ENCODE measurements around the gene APC2. TPM values are rescaled to one million over a fixed set of nuclear protein-coding genes. Genes with fewer than 3 reads are reported as not detected.

Gene APC2
- total RNA-seq, 1 donor from 2014 or later: 1.0 TPM

- Histone ChIP-seq H3K4me3 (ENCODE audit: low read length in 3 of 3) (no peak overlapping the region), H3K4me1 (ENCODE audit: control insufficient read depth in 3 of 3, insufficient read depth in 3 of 3, low read length in 3 of 3) (peaks cover 0 to 25% (median 16%) of the 10 kb centered on the region in 3 donors), H3K27me3 (ENCODE audit: control insufficient read depth in 3 of 3, insufficient read depth in 3 of 3, low read length in 3 of 3) (peaks cover 87 to 93% (median 87%) of the 10 kb centered on the region in 3 donors), H3K36me3 (ENCODE audit: control insufficient read depth in 3 of 3, insufficient read depth in 3 of 3, low read length in 3 of 3) (no peaks in the 10 kb centered on the region), H3K9me3 (ENCODE audit: control insufficient read depth in 3 of 3, low read length in 3 of 3) (no peaks in the 10 kb centered on the region), H3K9ac (ENCODE audit: low read depth in 1 of 3, low read length in 3 of 3) (no peak overlapping the region), H3K27ac (ENCODE audit: low read depth, low read length) (no peak overlapping the region)
Observed at GRCh38 chr19:1453525-1454364, 3.8 kb downstream of the APC2 start.

GRCh38 chr19:1455002-1455335, 5.0 kb downstream of the APC2 start:
- Histone ChIP-seq H3K27me3 (ENCODE audit: control insufficient read depth in 3 of 3, insufficient read depth in 3 of 3, low read length in 3 of 3) (peaks cover 75 to 86% (median 80%) of the 10 kb centered on the region in 3 donors), H3K4me1 (ENCODE audit: control insufficient read depth in 3 of 3, insufficient read depth in 3 of 3, low read length in 3 of 3) (peaks cover 0 to 25% (median 16%) of the 10 kb centered on the region in 3 donors), H3K27ac (ENCODE audit: low read depth, low read length) (no peak overlapping the region), H3K4me3 (ENCODE audit: low read length in 3 of 3) (no peak overlapping the region), H3K36me3 (ENCODE audit: control insufficient read depth in 3 of 3, insufficient read depth in 3 of 3, low read length in 3 of 3) (no peaks in the 10 kb centered on the region), H3K9me3 (ENCODE audit: control insufficient read depth in 3 of 3, low read length in 3 of 3) (no peaks in the 10 kb centered on the region), H3K9ac (ENCODE audit: low read depth in 1 of 3, low read length in 3 of 3) (no peak overlapping the region)

- no peak overlapping the region for H3K27ac ChIP-seq (ENCODE audit: low read depth, low read length)
- peaks cover 0 to 25% (median 16%) of the 10 kb centered on the region in 3 donors for H3K4me1 ChIP-seq (ENCODE audit: control insufficient read depth in 3 of 3, insufficient read depth in 3 of 3, low read length in 3 of 3)
- peaks cover 69 to 85% (median 74%) of the 10 kb centered on the region in 3 donors for H3K27me3 ChIP-seq (ENCODE audit: control insufficient read depth in 3 of 3, insufficient read depth in 3 of 3, low read length in 3 of 3)
- no peaks in the 10 kb centered on the region for H3K9me3 ChIP-seq (ENCODE audit: control insufficient read depth in 3 of 3, low read length in 3 of 3)
- peaks cover 0 to 2% (median 0%) of the 10 kb centered on the region in 3 donors for H3K36me3 ChIP-seq (ENCODE audit: control insufficient read depth in 3 of 3, insufficient read depth in 3 of 3, low read length in 3 of 3)
- no peak overlapping the region for H3K9ac ChIP-seq (ENCODE audit: low read depth in 1 of 3, low read length in 3 of 3)
- no peak overlapping the region for H3K4me3 ChIP-seq (ENCODE audit: low read length in 3 of 3)
Observed at GRCh38 chr19:1455336-1456120, 5.6 kb downstream of the APC2 start.

- no peak overlapping the region for H3K9ac ChIP-seq (ENCODE audit: low read depth in 1 of 3, low read length in 3 of 3)
- peaks cover 0 to 7% (median 0%) of the 10 kb centered on the region in 3 donors for H3K36me3 ChIP-seq (ENCODE audit: control insufficient read depth in 3 of 3, insufficient read depth in 3 of 3, low read length in 3 of 3)
- H3K27ac ChIP-seq (ENCODE audit: low read depth, low read length): no peak overlapping the region
- peaks cover 0 to 25% (median 16%) of the 10 kb centered on the region in 3 donors for H3K4me1 ChIP-seq (ENCODE audit: control insufficient read depth in 3 of 3, insufficient read depth in 3 of 3, low read length in 3 of 3)
- H3K9me3 ChIP-seq (ENCODE audit: control insufficient read depth in 3 of 3, low read length in 3 of 3): no peaks in the 10 kb centered on the region
- H3K4me3 ChIP-seq (ENCODE audit: low read length in 3 of 3): no peak overlapping the region
- peaks cover 61 to 82% (median 66%) of the 10 kb centered on the region in 3 donors for H3K27me3 ChIP-seq (ENCODE audit: control insufficient read depth in 3 of 3, insufficient read depth in 3 of 3, low read length in 3 of 3)
Observed at GRCh38 chr19:1456121-1456900, 6.4 kb downstream of the APC2 start.

- Histone ChIP-seq H3K27me3 (ENCODE audit: control insufficient read depth in 3 of 3, insufficient read depth in 3 of 3, low read length in 3 of 3) (peaks cover 54 to 73% (median 58%) of the 10 kb centered on the region in 3 donors), H3K4me3 (ENCODE audit: low read length in 3 of 3) (no peak overlapping the region), H3K4me1 (ENCODE audit: control insufficient read depth in 3 of 3, insufficient read depth in 3 of 3, low read length in 3 of 3) (peaks cover 0 to 25% (median 16%) of the 10 kb centered on the region in 3 donors), H3K36me3 (ENCODE audit: control insufficient read depth in 3 of 3, insufficient read depth in 3 of 3, low read length in 3 of 3) (peaks cover 0 to 7% (median 0%) of the 10 kb centered on the region in 3 donors), H3K9me3 (ENCODE audit: control insufficient read depth in 3 of 3, low read length in 3 of 3) (no peaks in the 10 kb centered on the region), H3K9ac (ENCODE audit: low read depth in 1 of 3, low read length in 3 of 3) (no peak overlapping the region), H3K27ac (ENCODE audit: low read depth, low read length) (no peak overlapping the region)
Observed at GRCh38 chr19:1457031-1457739, 7.3 kb downstream of the APC2 start.

- H3K9me3 ChIP-seq (ENCODE audit: control insufficient read depth in 3 of 3, low read length in 3 of 3): no peaks in the 10 kb centered on the region
- peaks cover 46 to 66% (median 51%) of the 10 kb centered on the region in 3 donors for H3K27me3 ChIP-seq (ENCODE audit: control insufficient read depth in 3 of 3, insufficient read depth in 3 of 3, low read length in 3 of 3)
- no peak overlapping the region for H3K4me3 ChIP-seq (ENCODE audit: low read length in 3 of 3)
Observed at GRCh38 chr19:1457892-1458291, 8.0 kb downstream of the APC2 start.

GRCh38 chr19:1459479-1459878, 9.6 kb downstream of the APC2 start:
- H3K9me3 ChIP-seq (ENCODE audit: control insufficient read depth in 3 of 3, low read length in 3 of 3): no peaks in the 10 kb centered on the region
- H3K36me3 ChIP-seq (ENCODE audit: control insufficient read depth in 3 of 3, insufficient read depth in 3 of 3, low read length in 3 of 3): peaks cover 0 to 7% (median 0%) of the 10 kb centered on the region in 3 donors
- peaks cover 0 to 11% (median 3%) of the 10 kb centered on the region in 3 donors for H3K4me1 ChIP-seq (ENCODE audit: control insufficient read depth in 3 of 3, insufficient read depth in 3 of 3, low read length in 3 of 3)
- no peak overlapping the region for H3K9ac ChIP-seq (ENCODE audit: low read depth in 1 of 3, low read length in 3 of 3)
- no peak overlapping the region for H3K4me3 ChIP-seq (ENCODE audit: low read length in 3 of 3)
- H3K27ac ChIP-seq (ENCODE audit: low read depth, low read length): no peak overlapping the region
- H3K27me3 ChIP-seq (ENCODE audit: control insufficient read depth in 3 of 3, insufficient read depth in 3 of 3, low read length in 3 of 3): peaks cover 31 to 58% (median 39%) of the 10 kb centered on the region in 3 donors

More at GRCh38 chr19:1457892-1458291, 8.0 kb downstream of the APC2 start:
- Histone ChIP-seq H3K4me1 (ENCODE audit: control insufficient read depth in 3 of 3, insufficient read depth in 3 of 3, low read length in 3 of 3) (peaks cover 0 to 21% (median 11%) of the 10 kb centered on the region in 3 donors), H3K36me3 (ENCODE audit: control insufficient read depth in 3 of 3, insufficient read depth in 3 of 3, low read length in 3 of 3) (peaks cover 0 to 7% (median 0%) of the 10 kb centered on the region in 3 donors), H3K9ac (ENCODE audit: low read depth in 1 of 3, low read length in 3 of 3) (no peak overlapping the region), H3K27ac (ENCODE audit: low read depth, low read length) (no peak overlapping the region)

- no peak overlapping the region for H3K9ac ChIP-seq (ENCODE audit: low read depth in 1 of 3, low read length in 3 of 3)
- H3K4me1 ChIP-seq (ENCODE audit: control insufficient read depth in 3 of 3, insufficient read depth in 3 of 3, low read length in 3 of 3): peaks cover 0 to 12% (median under 1%) of the 10 kb centered on the region in 3 donors
- H3K27ac ChIP-seq (ENCODE audit: low read depth, low read length): no peak overlapping the region
- H3K9me3 ChIP-seq (ENCODE audit: control insufficient read depth in 3 of 3, low read length in 3 of 3): no peaks in the 10 kb centered on the region
- peaks cover 0 to 7% (median 0%) of the 10 kb centered on the region in 3 donors for H3K36me3 ChIP-seq (ENCODE audit: control insufficient read depth in 3 of 3, insufficient read depth in 3 of 3, low read length in 3 of 3)
- H3K27me3 ChIP-seq (ENCODE audit: control insufficient read depth in 3 of 3, insufficient read depth in 3 of 3, low read length in 3 of 3): peaks cover 30 to 59% (median 39%) of the 10 kb centered on the region in 3 donors
- no peak overlapping the region for H3K4me3 ChIP-seq (ENCODE audit: low read length in 3 of 3)
Observed at GRCh38 chr19:1460033-1460995, 10.4 kb downstream of the APC2 start.
